ENCODE data around the gene KIF2C.
A peak's percentile ranks its signal among the peaks of the same experiment; 100 is the strongest.
"Not testable (repeated sequence)": the region's sequence is repeated elsewhere in the genome, so short reads cannot be mapped to it uniquely, and the experiment has no call there.

The KIF2C gene

DNA sequence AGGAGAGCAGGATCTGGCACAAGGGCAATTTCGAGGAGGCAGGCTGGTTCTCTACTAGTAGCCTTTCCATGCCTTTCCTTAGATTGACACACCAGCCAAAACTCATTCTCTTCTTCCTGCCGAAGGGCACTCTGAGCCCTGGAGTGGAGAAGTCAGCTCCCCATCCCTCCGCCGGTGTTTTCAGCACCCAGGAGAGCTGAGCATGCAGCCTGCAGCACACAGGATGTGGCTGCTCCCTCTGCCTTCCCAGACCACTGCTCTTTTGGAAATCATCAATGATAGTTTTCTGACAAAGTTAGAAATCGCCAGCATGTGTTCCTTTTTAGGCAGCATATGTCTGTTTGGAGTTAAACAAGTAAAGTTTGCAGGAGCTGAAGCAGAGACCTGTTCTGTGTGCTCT, 20.3 kb upstream of the KIF2C start:
- no peak for DNase-seq (ENCODE audit: low read depth)

DNA sequence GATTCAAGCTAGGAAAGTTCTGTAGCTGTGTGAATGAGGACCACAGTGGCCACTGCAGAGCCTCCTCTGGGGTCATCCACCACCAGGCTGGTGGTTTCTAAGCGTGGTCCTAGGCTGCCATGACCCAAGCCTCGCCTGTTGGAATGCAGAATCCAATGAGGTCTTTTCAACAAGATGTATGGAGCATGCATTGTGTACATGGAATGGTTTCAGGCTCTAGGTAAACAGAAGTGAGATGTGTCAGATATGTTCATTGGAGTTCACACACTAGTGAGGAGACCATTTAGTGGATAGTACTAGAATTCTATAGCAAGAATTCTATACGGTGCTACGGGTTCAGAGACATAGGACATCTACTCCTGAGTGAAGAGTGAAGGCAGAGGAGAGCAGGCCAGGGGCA, 19.4 kb upstream of the KIF2C start:
- no peak for DNase-seq (ENCODE audit: low read depth)

DNA sequence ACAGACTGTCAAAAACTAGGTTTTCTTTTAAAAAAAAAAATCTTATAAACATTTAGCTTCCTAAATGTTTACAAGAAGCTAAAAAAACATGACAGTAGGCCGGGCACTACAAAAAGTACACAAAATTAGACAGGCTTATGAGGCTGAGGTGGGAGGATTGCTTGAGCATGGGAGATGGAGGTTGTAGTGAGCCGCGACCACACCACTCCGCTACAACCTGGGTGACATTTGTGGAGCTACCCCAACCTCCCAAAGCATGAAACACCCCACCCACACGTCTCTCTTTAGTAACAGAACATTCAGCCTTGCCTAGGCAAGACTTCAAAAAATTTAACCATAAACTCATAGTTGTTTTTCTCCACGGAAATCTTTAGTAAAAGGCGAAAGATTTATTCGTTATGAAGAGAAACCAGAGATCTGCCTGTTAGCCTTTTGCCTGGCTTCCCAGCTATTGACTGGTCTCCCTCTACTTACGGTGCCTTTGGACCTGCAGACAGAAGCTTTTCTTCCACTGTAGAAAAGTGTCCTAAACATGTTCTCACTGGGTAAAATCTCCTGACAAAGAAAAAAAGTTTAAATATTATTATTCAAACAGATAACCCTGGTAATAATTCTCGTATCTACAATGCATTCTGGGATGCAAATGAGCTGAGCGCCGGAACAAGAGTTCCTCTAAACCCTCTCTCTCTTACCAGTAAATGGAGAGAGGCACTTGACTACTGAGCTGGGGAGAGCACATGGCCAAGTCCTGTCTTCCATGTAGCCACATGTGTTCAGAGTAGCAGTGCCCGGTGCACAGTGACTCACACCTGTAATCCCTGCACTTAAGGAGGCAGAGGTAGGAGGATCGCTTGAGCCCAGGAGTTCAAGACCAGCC, 17.9 kb upstream of the KIF2C start:
- no peak for DNase-seq (ENCODE audit: low read depth)

DNA sequence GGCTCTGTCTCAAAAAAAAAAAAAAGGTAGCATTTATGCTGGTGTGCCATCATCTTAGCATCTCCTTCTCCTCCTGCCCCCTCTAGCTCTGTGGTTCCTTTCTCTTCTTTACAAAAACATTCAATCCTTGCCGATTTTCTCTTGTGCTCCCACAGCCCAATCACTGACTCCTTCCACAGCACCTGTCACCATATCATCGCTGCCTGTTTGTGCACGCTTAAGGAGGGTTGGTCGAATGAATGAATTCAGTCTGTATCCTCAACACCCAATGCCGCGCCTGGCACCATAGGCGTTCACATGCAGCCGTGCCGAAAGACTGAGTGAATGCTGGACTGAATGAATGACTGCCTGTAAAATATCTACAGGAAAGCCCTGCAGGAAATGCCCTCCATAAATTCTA, 16.6 kb upstream of the KIF2C start:
- no peak for DNase-seq (ENCODE audit: low read depth)

DNA sequence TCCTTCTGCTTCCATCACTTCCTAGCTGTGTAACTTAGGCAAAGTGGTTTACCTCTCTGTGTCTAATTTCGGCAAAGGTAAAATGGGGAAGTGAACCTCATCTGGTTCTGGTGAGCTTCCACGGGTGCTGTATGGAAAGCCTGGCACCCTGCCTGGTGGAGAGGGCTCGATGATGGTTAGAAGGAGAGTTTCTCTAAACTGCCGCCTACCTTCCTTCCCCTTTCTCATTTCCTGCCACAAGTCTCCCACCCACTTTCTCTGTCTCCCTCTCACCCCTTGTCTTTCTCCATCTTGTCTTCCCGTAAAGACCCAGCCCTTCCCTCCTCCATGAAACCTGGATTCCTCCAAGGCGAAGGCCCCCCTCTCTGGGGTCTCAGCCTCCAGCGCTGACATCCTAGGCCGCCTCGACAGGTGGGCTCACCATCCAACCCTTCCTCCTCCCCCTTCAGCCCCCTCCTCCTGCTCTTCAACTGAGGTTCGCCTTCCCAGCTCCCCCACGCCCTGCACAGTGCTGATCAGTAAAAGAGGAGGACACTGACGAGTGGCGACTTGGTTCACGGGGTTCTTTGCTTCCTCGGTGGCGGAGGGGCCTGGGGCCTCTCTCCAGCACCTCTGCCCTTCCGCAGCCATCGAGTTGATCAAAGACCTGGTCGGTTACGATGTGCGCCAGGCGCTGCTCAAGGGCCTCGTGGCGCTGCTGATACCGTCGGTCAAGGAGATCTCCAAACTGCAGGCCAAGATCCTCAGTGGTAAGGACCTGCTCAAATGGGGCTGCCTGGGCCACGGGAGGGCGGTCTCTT, 15.9 kb upstream of the KIF2C start:
- DNase-seq (ENCODE audit: low read depth), result no peak

DNA sequence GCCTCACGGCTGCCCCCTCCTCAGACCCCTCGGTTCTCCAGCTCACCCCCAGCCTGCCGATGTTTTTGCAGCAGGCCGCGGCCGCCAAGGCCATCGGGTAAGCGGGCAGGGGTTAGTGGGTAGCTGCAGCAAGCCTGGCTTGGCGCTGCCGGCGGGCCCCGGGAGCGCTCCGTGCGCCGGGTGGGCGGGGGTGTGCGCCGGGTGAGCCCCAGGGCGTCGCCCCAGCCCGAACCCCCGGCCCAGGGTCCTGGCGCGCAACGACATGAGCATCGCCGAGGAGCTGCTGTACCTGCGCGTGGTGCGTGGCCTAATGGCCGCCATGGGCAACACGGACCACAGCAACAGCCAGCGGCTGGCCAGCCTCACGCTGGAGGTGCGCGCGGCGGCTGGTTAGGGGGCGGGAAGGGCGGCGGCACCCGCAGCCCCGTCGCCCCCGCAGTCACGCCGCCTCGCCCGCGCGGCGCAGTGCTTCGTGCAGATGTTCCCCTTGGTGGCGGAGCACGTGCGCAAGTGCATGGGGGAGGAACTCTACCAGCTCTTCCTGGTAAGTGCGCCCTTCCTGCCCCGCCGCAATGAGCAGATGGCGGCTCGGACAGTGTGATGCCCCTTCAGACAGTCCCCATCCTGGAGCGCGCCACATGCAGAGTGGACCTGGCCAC, 15.2 kb upstream of the KIF2C start:
- no peak for DNase-seq (ENCODE audit: low read depth)

DNA sequence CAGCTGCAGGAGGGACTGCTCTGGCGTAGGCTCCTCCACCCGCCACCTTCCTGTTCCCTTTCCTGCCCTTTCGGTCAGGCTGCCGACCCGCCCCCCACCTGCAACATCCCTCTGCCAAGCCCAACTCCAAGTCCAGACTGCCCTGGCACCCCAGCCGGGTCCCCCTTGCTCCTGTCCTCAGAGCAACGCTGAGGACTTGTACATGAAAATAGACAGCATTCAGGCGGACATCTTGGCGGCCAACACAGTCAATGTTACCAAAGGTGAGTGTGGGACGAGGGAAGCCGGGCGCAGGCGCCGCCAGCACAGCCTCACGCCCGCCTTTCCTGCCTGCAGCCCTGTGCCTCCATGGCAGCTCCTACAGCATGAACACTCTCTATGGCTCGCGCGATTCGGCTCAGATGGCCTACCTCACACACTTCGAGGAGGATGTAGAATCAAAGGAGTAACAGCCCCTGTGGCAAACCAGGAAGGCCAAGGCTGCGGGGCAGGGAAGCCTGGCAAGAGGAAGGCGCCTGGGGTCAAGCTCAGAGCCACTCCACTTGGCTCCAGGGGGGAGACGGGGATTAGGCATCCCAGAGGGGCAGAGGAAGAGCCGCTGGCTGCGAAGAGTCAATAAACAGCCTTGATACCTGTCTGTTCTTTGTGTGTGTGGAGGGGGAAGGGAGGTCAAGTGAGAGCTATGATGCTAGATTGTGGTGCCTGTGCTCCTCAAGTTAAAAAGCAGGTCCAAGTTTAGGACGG, 14.5 kb upstream of the KIF2C start:
- no peak for DNase-seq (ENCODE audit: low read depth)

DNA sequence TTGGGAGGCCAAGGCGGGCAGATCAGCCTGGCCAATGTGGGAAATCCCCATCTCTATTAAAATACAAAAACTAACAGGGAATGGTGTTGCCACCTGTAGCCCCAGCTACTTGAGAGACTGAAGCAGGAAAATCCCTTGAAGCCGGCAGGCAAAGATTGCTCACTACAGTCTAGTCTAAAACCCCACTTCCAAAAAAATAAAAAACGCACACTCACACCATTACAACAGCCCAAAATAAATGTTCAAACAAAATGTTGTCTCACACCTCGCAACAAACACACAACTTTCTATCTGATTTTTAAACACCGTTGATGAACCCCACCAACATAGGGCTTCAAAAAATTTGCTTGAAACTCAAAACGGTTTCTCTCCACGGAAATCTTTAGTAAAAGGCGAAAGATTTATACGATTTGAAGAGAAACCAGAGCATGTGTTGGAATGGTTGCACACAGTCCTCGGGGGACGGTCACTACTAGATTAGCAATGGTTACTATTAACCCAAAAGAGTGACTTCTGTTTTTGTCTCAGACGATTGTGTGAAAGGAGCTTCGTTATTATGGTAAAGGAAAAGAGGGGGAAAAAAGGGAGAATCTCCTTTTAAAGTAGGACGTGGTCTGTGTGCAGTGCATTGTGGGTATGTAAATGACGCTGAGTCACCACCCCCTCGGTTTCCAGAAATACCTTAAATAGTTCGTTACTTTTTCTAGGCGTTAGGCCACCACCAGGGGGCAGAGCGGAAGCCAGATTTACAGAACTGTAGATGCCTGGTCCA, 8.7 kb upstream of the KIF2C start, which contains the start of gene RNU5D-1:
TSS of gene RNU5D-1 (minus strand) at position 430 of the 772 bp plus-strand sequence.
- DNase-seq (ENCODE audit: low read depth), result peak; percentile 95

DNA sequence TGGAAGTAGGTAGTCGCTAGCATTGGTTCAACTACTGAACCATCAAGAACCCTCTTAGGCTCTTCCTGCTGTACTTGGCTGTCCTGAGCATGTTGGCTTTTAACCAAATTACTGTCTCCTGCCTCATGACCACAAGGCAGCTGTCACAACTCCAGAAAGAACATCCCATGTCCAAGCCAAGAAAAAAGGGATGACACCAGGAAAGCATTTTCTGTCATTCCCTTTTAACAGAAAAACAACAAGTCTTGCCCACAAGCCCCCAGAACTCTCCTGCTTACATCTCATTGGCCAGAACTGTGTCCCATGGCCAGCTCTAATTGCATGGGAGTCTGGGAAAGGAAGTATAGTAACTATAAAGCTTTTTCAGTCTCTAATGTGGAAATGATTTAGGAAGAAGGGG, 6.3 kb upstream of the KIF2C start:
- DNase-seq (ENCODE audit: low read depth), result no peak

DNA sequence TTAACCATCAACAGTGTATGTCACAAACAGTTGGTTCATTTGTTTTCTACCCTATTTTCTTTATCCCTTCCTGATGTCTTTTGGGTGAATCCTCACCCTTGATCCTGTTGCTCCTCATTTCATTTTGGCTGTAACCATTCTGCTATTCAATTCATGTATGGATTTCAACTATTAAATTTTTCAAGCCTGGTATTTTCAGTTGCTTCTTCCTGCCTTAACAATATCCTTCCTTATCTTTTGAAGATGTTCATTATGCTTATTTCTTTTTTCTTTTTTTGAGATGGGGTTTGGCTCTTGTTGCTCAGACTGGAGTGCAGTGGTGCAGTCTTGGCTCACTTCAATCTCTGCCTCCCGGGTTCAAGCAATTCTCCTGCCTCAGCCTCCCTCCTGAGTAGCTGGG, 5.9 kb upstream of the KIF2C start:
- no peak for DNase-seq (ENCODE audit: low read depth)

DNA sequence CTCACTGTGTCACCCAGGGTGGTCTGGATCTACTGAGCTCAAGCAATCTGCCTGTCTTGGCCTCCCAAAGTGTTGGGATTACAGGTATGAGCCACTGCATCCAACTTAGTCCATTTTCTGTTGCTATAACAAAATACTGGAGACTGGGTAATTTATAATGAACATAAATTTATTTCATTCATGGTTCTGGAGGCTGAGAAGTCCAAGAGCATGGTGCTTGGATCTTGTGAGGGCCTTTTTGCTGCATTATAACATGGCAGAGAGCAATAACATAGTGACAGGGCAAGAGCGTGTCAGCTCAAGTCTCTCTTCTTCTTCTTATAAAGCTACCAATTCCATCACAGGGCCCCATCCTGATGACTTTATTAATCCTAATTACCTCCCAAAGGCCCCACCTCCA, 3.6 kb upstream of the KIF2C start:
- no peak for DNase-seq (ENCODE audit: low read depth)

DNA sequence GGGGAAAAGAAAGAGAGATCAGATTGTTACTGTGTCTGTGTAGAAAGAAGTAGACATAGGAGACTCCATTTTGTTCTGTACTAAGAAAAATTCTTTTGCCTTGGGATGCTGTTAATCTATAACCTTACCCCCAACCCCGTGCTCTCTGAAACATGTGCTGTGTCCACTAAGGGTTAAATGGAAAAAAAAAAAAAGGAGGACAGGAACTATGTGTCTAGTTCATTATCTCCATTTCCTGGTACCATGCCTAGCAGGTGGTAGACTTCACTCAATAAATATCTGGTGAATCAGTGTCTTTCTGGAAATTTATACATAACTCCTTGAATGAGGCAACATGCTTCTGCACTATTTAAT, 707 bp upstream of the KIF2C start:
- not testable (repeated sequence) for DNase-seq (ENCODE audit: low read depth)

DNA sequence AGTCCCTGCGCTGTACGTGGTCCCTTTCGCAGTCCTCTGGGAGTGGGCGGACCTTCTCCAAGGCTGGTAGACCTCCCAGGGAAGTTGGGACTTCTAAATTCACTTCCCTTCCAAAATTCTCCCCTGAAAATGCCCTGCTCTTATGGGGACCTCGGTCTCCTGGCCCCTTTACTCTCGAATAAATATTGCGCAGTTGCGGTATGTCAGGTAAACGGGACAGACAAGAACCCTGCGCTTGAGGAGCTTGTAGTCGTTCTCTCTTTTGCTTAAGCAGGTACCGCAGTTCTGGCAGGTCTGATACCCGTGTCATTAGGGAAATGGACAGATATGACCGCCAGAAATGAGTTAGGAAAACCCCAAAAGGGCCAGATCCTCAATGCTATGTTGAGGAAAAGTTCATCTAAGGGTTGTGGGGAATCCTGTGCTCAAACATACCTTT, 561 bp downstream of the KIF2C start:
- DNase-seq (ENCODE audit: low read depth), result no peak

DNA sequence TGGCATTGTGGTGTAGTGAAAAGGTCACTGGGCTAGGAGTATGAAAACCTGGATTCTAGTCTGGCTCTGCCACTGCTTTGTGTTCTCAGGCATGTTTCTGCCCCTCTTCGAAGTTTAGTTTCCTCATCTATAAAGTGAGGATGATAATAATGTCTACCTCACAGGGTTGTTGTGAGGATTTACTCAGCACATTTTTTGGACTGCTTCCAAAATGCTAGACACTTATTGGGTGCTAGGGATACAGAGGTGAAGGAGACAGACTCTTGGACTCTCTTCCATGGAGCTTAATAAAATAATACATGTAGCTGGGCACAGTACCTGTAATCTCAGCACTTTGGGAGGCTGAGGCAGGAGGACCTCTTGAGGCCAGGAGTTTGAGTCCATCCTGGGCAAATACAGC, 3.6 kb downstream of the KIF2C start:
- no peak for DNase-seq (ENCODE audit: low read depth)

DNA sequence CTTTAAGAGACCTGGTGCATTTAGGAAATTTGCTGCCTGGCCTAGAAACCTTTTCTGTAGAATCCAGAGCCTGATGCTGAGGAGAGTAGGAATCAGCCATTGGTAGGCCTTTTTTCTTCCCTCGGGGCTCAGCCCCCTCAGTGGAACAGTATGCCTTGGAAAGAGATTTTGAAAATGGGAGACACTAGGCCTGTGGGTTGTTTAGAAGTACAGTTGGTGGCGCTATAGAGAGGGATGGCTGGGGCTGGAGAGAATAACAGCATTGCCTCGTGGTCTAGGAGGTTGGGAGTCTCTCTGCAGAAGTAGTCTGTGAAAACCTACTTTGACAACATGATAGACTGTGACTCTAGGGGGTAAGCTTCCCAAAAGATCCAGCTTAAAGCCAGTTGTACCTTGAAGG, 8.2 kb downstream of the KIF2C start:
- DNase-seq (ENCODE audit: low read depth), result no peak

DNA sequence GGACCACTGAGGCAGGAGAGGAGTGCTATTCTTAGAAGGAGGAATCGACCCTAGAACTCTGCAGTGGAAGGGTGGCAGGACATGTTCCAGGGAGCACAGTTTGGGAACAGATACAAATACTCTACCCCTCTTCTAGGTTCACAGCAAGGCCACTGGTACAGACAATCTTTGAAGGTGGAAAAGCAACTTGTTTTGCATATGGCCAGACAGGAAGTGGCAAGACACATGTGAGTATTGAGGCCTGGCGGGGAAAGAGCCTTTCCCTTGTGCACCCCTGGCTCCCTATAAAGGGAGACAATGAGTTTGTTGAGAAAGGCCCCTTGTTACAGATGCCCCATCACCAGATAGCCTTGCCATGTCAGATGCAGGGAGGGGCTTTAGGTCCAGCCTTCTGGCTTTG, 17.8 kb downstream of the KIF2C start:
- DNase-seq (ENCODE audit: low read depth), result no peak

DNA sequence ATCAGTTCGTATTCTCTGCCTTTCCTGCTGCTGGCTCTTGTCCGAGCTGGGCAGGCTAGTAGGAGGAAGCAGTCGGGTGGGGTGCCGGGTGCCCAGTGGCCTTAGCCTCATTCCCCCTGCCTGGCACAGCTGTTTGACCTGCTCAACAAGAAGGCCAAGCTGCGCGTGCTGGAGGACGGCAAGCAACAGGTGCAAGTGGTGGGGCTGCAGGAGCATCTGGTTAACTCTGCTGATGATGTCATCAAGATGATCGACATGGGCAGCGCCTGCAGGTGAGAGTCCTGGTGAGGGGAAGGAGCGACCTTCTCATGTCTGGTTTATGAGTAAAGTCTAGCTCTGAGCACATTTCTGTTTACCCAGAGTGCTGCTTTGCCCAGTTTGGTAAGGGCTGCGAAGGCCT, 19.4 kb downstream of the KIF2C start:
- DNase-seq (ENCODE audit: low read depth), result no peak

DNA sequence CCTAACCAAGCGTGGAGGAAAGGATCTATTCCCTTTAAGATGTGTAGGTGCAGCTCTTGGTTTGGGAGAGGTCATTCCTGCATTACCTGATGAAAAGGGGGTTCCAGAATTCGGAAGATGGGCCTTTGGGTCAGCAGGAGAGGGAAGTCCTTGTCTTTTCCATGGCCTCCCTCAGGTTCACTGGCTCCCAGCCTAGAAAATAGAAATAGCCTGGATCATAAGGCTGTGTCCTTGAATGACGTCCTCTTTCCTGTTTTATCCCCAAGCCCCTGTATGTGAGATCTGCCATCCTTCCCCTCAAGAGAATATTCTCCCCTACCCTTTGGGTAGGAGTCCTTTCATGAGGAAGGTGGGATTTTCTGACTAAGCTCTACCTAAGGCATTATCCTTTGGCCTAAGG, 21.2 kb downstream of the KIF2C start:
- DNase-seq (ENCODE audit: low read depth), result no peak

DNA sequence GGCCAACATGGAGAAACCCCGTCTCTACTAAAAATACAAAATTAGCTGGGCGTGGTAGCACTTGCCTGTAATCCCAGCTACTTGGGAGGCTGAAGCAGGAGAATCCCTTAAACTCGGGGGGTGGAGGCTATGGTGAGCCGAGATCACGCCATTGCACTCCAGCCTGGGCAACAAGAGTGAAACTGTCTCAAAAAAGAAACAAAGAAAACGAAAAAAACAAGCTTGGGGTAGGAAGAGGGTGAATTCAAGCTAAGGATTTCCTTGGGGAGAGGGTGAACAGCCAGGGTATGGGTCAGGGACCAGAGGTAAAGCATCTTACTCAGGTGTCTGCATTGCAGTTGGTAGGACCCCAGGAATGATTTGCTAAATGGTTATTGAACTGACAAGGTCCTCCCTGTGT, 26.8 kb downstream of the KIF2C start:
- not testable (repeated sequence) for DNase-seq (ENCODE audit: low read depth)

DNA sequence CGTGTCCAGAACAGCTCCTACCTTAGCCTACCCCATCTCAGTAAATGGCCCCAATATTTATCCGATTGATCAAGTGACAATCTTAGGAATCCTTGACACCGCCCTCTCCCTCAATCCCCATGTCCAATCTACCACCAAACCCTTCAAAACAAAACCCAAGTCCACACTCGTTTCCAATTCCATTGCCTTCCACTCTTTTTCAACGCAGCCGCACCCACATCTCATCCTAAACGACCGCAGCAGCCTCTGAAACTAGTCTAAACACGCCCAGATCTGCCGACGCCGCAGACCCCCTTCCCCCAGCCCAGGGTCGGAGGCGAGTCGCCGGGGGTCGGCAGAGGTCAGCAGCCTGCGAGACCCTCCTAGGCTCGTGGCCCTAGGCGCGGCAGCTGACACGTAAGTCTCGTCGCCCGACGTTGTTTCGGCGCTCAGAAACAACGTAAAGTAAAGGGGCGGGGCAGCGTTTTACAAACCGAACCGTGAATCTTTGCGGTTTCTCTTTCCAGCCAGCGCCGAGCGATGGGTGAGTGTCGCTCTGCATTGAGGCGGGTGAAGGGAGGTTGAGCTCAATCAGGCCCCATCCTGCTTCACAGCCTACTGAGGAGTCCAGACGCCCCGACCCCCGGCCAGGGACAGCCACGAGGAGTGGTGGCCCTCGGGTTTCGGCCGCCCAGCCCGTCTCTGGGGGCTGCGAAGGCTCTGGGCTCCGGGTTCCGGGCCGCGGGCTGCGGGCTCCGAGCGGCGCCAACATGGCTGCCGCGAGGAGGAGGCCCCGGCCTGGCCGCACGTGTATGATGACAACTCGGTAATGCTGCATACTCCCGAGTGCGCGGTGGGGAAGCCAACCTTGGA, 35.7 kb downstream of the KIF2C start, which contains the start of gene RPS8:
TSS of gene RPS8 (plus strand) at position 463 of the 852 bp plus-strand sequence. CDS start at position 520, 57 bp downstream.
- peak; percentile 88 for DNase-seq (ENCODE audit: low read depth)

All from HS-27A (cell line).